ENCODE measurements around the gene AQP2.

AQP2 gene

GRCh38 chr12:49920241-49920914, 30.2 kb upstream of the AQP2 start:
- DNase-seq (ENCODE audit: low read depth), result no peak

GRCh38 chr12:49920915-49921286, 29.6 kb upstream of the AQP2 start:
- no peak for DNase-seq (ENCODE audit: low read depth)

- no peak for DNase-seq (ENCODE audit: low read depth)
Measured at GRCh38 chr12:49921299-49921698, 29.2 kb upstream of the AQP2 start.

DNA sequence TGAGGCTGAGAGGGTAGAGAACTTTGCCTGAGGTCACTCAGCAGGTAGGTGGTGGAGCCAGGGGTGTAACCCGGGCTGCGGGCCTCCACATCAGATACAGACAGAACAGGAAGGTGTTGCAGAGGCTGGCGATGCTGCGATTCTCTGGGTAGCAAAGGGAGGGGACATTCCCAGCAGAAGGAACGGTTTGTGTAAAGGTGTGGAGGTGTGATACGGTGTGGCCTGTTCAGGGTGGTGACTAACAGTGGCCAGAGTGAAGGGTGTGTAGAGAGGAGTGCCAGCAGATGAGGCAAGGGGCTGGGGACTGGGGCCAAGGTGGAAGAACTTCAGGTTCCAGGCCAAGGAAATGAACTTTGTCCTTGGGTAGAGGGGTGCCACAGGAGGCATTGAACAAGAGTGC, 28.6 kb upstream of the AQP2 start:
- no peak for DNase-seq (ENCODE audit: low read depth)

DNA sequence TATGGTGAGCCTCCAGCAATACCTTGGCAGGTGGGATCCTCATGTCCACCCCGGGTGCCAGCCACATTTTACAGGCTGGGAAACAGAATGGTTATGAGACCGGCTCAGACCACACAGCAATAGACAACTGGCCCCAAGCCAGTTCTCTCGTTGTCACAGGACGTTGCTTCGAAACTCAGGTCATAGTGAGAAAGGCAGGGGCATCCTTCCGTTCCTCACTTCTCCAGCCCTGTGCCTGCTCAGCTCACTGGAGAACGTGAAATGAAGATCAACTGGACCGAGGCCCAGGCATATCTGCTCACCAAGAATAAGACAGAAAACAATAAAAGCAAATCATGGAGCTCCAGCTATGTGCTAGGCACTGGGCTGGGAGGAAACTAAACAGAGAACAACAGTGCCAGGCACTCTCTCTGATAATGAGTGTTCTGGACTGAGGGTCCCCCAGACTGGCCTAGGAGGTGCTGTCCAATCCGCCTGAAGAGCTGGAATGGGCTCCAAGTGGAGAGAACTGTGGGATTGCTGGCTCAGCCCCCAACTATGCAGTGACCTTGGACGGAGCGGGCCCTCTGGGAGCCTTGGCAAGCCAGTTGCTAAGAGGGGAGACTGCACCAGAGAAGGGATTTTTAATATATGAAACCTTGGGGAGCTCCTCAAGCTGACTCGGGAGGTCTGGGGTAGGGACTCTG, 28.0 kb upstream of the AQP2 start:
- DNase-seq (ENCODE audit: low read depth), result no peak

DNA sequence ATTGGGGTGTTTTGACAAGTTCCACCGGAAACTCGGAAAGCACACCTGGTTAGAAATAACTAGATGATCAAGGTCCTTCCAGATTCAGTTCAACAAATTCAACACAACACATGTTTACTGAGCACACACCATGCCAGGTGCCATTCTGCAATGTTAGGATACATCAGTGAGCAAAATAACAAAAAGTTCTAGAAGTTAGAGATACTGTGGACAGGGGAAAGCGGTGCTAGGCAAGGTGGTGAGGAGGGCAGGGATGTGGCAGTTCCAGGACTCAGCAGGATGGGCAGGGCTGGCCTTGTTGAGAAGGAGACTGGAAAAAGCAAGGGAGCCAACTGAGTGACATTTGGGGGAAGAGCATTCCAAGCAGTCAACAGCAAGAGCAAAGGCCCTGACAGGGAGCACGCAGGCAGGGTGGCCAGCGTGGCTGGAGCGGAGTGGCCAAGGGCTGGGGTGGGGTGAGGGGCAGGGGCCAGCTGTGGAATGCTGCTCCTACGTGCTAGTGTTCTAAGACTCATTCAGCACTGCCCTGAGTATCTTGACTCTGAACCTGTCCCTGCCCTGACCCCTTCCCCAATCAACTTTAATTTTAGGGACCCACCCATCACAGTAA, 27.4 kb upstream of the AQP2 start:
- DNase-seq (ENCODE audit: low read depth), result no peak

GRCh38 chr12:49923880-49924556, 26.5 kb upstream of the AQP2 start:
- DNase-seq (ENCODE audit: low read depth), result no peak

- DNase-seq (ENCODE audit: low read depth), result no peak
Measured at GRCh38 chr12:49924628-49925246, 25.8 kb upstream of the AQP2 start.

DNA sequence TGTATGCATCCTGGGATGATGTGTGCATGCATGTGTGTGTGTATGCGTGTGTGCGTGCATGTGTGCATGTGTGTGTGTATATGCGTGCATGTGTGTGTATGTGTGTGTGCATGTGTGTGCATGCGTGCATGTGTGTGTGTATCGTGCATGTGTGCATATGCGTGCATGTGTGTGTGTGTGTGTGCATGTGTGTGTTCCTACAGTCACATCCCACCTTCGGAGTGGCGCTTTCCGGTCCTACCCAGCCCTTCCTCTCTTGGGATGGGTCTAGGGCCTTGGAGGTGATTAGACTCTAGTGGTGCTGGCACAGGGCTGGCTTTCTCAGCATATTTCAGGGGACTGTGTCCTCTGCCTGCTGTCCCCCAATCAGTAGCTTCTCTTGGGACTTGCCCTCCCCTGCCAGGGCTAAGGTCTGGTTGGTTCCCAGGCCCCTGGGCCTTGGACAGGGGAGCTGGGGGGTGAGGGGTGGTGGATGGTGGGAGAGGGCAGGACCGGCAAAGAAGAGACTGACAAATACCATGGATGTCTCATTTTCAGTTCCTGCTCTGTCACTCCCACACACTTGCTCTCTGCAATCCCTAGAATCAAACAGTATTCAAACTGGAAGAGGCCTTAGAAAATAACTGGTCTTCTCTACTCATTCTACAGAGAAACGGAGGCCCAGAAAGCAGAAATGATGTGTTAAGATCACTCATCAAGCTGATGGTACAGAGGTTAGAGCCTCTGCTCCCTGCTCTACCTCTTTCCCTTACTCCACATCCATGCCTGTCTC, 24.9 kb upstream of the AQP2 start:
- DNase-seq (ENCODE audit: low read depth), result no peak

- no peak for DNase-seq (ENCODE audit: low read depth)
Measured at GRCh38 chr12:49928471-49928870, 22.1 kb upstream of the AQP2 start.

DNA sequence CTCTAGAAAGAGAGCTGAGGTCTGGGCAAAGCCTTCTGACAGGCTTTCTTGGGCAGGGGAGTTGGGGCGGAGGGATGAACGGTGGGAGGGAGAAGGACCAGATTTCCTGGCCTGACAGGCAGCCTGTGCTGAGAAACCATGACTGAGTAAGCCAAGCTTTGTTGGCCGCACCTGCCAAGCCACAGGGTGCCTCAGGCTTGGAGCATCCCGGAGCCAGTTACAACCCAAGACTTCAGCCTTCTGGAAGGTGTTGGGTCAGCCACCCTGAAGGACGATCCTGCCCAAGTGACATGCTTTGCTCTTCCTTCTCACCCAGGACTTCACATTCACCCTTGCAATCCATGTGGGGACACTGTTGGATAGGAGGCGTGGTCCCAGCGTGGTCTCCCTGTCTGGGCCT, 21.0 kb upstream of the AQP2 start:
- no peak for DNase-seq (ENCODE audit: low read depth)

GRCh38 chr12:49930515-49931288, 19.8 kb upstream of the AQP2 start:
- no peak for DNase-seq (ENCODE audit: low read depth)

GRCh38 chr12:49932023-49932422, 18.5 kb upstream of the AQP2 start:
- no peak for DNase-seq (ENCODE audit: low read depth)

GRCh38 chr12:49932533-49933130, 17.9 kb upstream of the AQP2 start:
- no peak for DNase-seq (ENCODE audit: low read depth)

DNA sequence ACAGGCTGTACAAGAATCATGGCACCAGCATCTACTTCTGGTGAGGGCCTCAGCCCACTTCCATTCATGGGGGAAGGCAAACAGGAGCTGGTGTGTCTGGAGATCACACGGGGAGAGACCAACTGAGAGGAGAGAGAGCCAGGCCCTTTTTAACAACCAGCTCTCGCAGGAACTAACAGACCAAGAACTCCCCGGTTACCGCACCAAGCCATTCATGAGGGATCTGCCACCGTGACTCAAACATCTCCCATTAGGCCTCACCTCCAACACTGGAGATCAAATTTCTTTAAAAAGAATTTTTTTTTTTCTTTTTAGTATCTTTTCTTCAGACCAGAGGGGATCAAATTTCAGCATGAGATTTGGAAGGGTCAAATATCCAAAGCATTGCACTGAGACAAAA, 16.7 kb upstream of the AQP2 start:
- DNase-seq (ENCODE audit: low read depth), result no peak

- DNase-seq (ENCODE audit: low read depth), result no peak
Measured at GRCh38 chr12:49934505-49934904, 16.0 kb upstream of the AQP2 start.

DNA sequence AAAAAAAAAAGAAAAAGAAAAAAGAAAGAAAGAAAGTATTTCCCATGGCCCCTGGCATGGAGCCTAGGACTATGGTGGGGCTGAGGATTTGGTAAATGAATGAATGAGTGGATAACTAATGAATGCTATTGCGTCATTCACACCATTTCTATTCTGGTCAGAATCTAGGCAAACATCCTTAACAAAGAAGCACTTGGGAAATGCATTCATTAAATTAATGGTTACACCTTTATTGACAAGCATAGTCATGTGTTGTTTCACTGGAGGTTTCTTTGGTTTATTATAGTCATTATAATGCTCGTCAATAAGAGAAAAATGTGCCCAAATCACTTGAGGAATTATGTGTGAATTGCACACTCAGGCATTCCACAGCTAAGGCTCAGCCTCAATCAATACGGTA, 13.6 kb upstream of the AQP2 start:
- no peak for DNase-seq (ENCODE audit: low read depth)

DNA sequence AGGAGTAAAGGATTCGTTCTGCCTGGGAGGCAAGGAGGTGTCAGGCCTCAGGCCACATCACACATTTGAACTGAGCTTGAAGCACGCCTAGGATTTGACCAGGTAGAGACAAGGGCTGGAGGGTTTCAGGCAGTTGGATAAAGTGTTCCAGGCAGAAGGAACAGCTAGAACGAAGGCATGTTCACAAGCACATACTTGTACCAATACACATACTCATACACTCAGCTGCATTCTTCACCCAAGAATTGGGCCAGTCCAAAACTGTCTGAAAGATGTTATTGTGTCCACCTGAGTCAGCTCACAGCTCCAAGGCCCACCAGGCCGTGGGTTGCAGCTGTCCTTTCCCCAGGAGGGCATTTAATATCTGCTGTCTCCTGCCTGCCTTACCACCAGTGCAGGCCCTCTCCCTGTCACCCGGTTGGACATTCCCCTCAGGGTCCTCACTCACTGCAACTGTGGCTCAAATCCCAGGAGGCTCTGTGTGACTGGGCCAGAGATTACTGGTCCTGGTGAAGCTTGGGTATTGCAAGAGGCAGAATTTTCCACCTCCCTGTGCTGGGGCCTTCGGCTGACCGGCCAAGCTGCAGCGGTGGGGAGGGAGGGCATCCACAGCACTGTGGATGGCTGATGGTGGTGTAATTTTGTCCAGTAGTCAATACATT, 12.8 kb upstream of the AQP2 start:
- no peak for DNase-seq (ENCODE audit: low read depth)

- DNase-seq (ENCODE audit: low read depth), result no peak
Measured at GRCh38 chr12:49939307-49939706, 11.2 kb upstream of the AQP2 start.

DNA sequence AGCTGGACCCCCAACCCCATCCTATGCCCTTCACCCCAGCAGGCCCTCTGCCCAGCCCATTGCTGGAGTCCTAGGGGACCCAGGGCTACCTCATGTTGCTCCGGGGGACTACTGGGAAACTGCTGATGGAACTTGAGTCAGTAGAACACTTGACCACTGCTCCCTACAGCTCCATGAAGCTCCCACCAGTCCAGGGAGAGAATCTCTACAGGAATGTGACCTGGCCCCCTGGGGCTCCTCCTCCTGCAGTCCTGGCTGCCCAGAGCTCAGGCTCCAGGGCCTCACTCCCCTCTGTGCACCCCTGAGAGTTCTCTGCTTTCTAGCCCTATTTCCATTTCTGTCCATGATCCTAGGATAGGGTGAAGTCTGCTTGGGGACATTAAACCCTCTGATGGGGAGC, 10.8 kb upstream of the AQP2 start:
- DNase-seq (ENCODE audit: low read depth), result no peak

Measured in activated gamma-delta T cell treated with anti-CD3 and anti-CD28 coated beads, Interleukin-2, amount 50 U/mL, for 16 hours (primary cell).